Uterus (tissue), 4 donors: ENCODE measurements around the gene BACH2. TPM values are rescaled to one million over a fixed set of nuclear protein-coding genes. Genes with fewer than 3 reads are reported as not detected.

Experiments used
- DNase-seq, 2 donors: peaks; one replicate each; pipeline ENCODE4 v3.0.0-alpha.2; 2019 to 2020
- H3K27ac ChIP-seq, 2 donors: fragments of 200-600 bp; sonication (generic); 1 replicate in 1 of 2; 2 replicates in 1 of 2; pipeline ENCODE4 v1.5.1; 2016 to 2018
- H3K27me3 ChIP-seq, 2 donors: fragments of 200-600 bp; sonication (generic); one replicate each; pipeline ENCODE4 v1.5.1; 2018 to 2019; ENCODE audit warnings: control low read depth in 1 of 2
- H3K36me3 ChIP-seq, 2 donors: fragments of 200-600 bp; sonication (generic); one replicate each; pipeline ENCODE4 v1.5.1; 2019; ENCODE audit warnings: control low read depth in 1 of 2
- H3K4me1 ChIP-seq, 2 donors: fragments of 200-600 bp; sonication (generic); one replicate each; pipeline ENCODE4 v1.5.1; 2018 to 2019; ENCODE audit warnings: control low read depth in 1 of 2
- H3K4me3 ChIP-seq, 2 donors: fragments of 200-600 bp; sonication (generic); 1 replicate in 1 of 2; 2 replicates in 1 of 2; pipeline ENCODE4 v1.5.1; 2018 to 2019; ENCODE audit warnings: mild to moderate bottlenecking in 1 of 2
- H3K9me3 ChIP-seq, 2 donors: fragments of 200-600 bp; sonication (generic); one replicate each; pipeline ENCODE4 v1.5.1; 2019; ENCODE audit warnings: control low read depth in 1 of 2
- POLR2A ChIP-seq, 2 donors: fragments of 450-650 bp; IDR thresholded peaks; one replicate each; pipeline ENCODE4 v1.6.1; 2016; ENCODE audit warnings: antibody characterized with exemption in 2 of 2, mild to moderate bottlenecking in 1 of 2, moderate library complexity in 1 of 2
- intact Hi-C: fragments of 100-400 bp; cut with DNase I; formaldehyde crosslinking; loops from one replicate; pipeline ENCODE4 v1.15.1; 2023; ENCODE audit warnings: low total_unique reads
- total RNA-seq, 4 donors: library from RNA; depleted of rRNA in 3 of 4; stranded (reverse); fragments of >200 nt in 3 of 4; gene quantifications; one replicate each; pipeline versions ENCODE4 v1.1.0 to v1.2.4, GENCODE V29; 2014 to 2023
- TF ChIP-seq, protein P1 (sequence below), 4 experiments: fragments of 200-600 bp in 2 of 4; fragments of 450-650 bp in 2 of 4; sonication (generic) in 2 of 4; IDR thresholded peaks; one replicate each; pipeline ENCODE4 v1.5.1; 2016 to 2019; ENCODE audit warnings: antibody characterized with exemption in 4 of 4, mild to moderate bottlenecking in 2 of 4, moderate library complexity in 1 of 4
- donor health status: DM: yes; HTN: yes; CAD: no.

Gene BACH2
- total RNA-seq, 4 donors from 2014 or later, result 1.3 to 15.0 (median 9.7) TPM

DNA sequence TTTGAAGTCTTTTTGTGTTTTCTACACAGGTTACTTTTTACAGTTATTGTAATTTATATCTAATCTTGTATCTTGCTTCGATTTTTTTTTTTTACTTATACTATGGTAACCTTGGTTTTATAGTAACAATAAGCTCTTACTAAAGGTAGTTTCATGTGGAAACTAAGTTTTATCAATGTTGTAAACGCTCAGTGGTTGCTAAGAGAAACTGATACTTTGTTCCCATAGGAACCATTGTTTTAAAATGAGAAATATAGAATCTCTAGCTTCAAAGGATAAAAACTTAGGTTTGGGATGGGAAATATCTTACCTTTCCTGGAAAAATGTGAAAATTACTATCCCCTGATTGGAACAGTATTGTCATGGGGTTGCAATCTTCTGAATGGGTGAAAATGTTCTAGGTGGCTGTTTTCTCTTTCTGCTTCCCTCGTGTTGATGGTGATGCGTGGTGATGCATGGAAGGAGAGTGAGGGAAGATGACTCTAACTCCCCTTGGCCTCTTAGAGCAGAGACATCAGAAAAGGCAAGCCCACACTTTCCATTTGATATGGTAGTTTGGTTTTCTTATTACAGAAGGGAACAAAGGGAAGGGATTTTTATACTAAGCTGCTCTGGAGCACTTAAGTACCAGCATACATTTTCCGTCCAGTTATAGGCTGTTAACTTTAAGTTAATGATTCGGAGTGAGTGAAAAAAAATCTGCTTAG is 23.5 kb upstream of the BACH2 start:
- H3K27me3 ChIP-seq, result no peaks in the 10 kb centered on the region
- no peaks in the 10 kb centered on the region for H3K9me3 ChIP-seq
- no peak overlapping the region for H3K4me3 ChIP-seq
- no peak for DNase-seq
- no peaks in the 10 kb centered on the region for H3K36me3 ChIP-seq
- TF ChIP-seq, protein P1, sequence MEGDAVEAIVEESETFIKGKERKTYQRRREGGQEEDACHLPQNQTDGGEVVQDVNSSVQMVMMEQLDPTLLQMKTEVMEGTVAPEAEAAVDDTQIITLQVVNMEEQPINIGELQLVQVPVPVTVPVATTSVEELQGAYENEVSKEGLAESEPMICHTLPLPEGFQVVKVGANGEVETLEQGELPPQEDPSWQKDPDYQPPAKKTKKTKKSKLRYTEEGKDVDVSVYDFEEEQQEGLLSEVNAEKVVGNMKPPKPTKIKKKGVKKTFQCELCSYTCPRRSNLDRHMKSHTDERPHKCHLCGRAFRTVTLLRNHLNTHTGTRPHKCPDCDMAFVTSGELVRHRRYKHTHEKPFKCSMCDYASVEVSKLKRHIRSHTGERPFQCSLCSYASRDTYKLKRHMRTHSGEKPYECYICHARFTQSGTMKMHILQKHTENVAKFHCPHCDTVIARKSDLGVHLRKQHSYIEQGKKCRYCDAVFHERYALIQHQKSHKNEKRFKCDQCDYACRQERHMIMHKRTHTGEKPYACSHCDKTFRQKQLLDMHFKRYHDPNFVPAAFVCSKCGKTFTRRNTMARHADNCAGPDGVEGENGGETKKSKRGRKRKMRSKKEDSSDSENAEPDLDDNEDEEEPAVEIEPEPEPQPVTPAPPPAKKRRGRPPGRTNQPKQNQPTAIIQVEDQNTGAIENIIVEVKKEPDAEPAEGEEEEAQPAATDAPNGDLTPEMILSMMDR (IDR thresholded peaks at IDR 0.05), result no peak
- TF ChIP-seq POLR2A (IDR thresholded peaks at IDR 0.05), result no peak
- no peaks in the 10 kb centered on the region for H3K4me1 ChIP-seq
- intact Hi-C loops, result no loop called here
- H3K27ac ChIP-seq, result no peak overlapping the region

DNA sequence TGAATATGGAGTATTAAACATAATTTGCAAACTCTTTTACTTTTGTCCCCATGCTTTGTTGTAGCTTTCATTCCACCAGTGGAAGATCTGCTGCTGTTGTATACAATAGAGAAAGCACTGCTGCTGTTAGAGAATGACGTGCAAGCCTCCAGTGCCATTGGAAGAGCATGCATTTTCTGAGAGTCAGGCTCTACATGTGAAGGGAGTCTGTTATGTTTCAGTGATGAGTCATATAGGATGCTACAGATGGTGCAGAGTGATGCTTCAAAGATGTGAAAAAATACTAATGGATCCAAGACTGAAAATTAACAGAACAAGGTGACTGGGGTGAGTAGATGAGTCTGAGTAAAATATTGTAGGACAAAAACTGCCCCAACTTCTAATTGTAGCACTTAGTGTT is 22.4 kb upstream of the BACH2 start:
- DNase-seq, result no peak
- intact Hi-C loops, result no loop called here
- H3K27ac ChIP-seq, result no peak overlapping the region
- H3K36me3 ChIP-seq, result no peaks in the 10 kb centered on the region
- no peaks in the 10 kb centered on the region for H3K27me3 ChIP-seq
- H3K9me3 ChIP-seq, result no peaks in the 10 kb centered on the region
- no peak overlapping the region for H3K4me3 ChIP-seq
- H3K4me1 ChIP-seq, result no peaks in the 10 kb centered on the region
- TF ChIP-seq, protein P1 (IDR thresholded peaks at IDR 0.05), result no peak
- no peak for TF ChIP-seq POLR2A (IDR thresholded peaks at IDR 0.05)

DNA sequence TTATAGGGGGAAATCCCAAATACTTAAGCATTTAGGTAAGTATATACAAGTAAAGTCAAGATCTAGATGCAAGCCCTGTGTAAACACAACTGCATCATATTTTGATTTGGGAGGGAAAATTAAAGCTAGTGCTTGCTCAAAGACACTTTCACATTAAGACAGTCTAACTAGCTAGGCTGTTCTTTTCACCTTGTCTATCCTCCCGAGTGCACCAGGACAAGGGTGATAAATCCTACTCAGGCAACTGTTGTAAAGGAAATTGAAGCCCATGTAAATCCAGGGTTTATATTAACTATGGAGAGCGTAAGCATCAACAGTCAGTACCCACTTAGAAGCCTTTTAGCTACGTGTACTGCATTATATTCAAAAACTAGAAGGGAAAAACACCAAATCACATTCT is 19.3 kb upstream of the BACH2 start:
- no peaks in the 10 kb centered on the region for H3K27me3 ChIP-seq
- H3K4me3 ChIP-seq, result no peak overlapping the region
- H3K4me1 ChIP-seq, result no peaks in the 10 kb centered on the region
- H3K9me3 ChIP-seq, result no peaks in the 10 kb centered on the region
- intact Hi-C loops, result no loop called here
- DNase-seq, result no peak
- H3K27ac ChIP-seq, result no peak overlapping the region
- H3K36me3 ChIP-seq, result no peaks in the 10 kb centered on the region
- TF ChIP-seq POLR2A (IDR thresholded peaks at IDR 0.05), result no peak
- TF ChIP-seq, protein P1 (IDR thresholded peaks at IDR 0.05), result no peak

DNA sequence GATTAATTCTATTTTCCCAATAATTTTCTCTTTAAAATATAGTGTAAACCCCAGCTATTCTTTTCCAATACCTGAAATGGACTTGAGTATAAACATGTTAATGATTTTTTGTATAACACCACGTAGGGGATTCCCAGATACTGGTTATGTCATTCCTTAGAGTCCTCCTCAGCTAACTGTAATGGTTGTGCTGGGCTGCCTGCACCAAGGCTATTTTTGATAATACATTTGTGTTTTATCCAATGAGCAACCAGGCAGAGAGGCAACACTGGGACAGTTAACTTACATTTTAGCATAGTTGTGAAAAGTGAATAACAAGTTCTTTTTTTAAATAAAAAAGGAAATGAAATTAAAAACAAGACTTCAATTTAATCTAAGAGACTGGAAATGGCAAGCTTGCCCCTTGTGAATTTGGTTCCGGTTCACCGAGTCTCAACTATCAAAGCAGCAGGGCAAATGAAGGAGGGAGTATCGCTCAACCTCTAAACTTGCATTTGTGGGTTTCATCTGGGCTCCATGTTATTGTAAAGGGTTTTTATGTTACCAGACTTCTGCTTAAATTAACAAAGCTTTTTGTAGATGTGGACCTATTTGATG is 18.8 kb upstream of the BACH2 start:
- Histone ChIP-seq H3K27me3 (no peaks in the 10 kb centered on the region), H3K4me3 (no peak overlapping the region), H3K36me3 (no peaks in the 10 kb centered on the region), H3K9me3 (no peaks in the 10 kb centered on the region), H3K27ac (no peak overlapping the region), H3K4me1 (no peaks in the 10 kb centered on the region)
- intact Hi-C loops, result no loop called here
- TF ChIP-seq, protein P1 (IDR thresholded peaks at IDR 0.05), result no peak
- no peak for TF ChIP-seq POLR2A (IDR thresholded peaks at IDR 0.05)
- DNase-seq, result no peak

DNA sequence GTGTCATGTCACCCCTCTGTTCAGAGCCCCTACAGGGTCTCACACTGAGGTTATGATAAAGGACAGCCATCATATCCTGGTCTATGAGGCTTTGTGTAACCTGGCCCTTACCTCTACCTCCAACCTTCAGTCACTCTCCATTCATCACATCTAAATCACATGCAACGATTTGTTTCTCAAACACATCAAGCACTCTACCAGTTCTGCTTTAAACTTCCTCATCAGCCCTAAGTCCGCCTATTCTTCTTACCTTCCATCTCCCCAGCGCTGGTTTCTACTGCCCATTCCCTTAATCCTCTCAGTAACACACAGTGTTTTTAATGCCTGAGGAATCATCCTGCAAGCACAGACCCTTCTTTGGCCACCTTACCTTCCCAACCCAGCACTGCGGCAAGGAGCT is 17.9 kb upstream of the BACH2 start:
- Histone ChIP-seq H3K4me3 (no peak overlapping the region), H3K27ac (no peak overlapping the region), H3K36me3 (no peaks in the 10 kb centered on the region), H3K4me1 (no peaks in the 10 kb centered on the region), H3K9me3 (no peaks in the 10 kb centered on the region), H3K27me3 (no peaks in the 10 kb centered on the region)
- DNase-seq, result no peak
- TF ChIP-seq POLR2A (IDR thresholded peaks at IDR 0.05), result no peak
- TF ChIP-seq, protein P1 (IDR thresholded peaks at IDR 0.05), result no peak
- intact Hi-C loops, result no loop called here
